Cerebellar cortex (tissue), 1 donor: ENCODE data around the gene DUSP22.
A peak's percentile ranks its signal among the peaks of the same experiment; 100 is the strongest.

Experiments
- DNase-seq: peaks from one replicate; pipeline ENCODE4 v3.0.0-alpha.2; 2015; ENCODE audit warnings: low spot score

DUSP22 gene

DNA sequence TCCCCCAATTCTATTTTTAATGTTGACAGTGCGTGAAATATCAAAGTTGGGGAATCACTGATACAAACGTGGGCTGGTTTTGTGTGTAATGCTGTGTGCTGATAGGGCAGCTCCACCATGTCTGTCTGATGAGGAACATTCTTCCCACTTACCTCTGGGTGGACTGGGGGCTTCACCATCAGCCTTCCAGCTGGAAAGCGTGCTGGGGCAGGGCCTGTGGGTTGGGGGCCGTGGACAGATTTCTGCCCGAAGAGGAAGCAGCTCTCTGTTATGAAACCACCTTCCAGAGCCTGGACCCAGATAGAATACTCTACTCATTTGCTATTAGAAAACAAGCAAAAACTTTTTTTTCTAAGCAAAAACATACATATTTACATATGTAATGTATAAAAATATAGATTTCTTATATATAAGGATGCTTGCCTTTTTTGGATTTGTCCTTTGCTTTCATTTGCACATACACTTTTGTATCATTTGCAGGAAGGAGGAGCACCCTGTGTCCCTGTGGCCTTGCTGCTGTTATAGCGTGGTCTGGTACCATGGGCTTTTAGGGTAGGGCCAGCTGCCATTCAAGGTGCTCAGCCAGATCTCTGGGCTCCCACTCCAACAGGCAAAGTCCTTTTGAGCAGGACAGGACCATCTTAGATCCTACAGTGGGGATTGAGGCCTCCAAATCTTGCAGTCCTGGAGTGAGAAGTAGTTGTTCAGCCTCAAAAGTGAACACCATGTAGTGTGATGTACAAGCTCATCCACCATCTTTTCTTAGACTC lies 48.1 kb downstream of the DUSP22 start:
- no peak for DNase-seq

GRCh38 chr6:340991-341827 lies 48.9 kb downstream of the DUSP22 start:
- DNase-seq, result no peak

- DNase-seq, result no peak
These were observed 49.9 kb downstream of the DUSP22 start for GRCh38 chr6:341914-342831.

DNA sequence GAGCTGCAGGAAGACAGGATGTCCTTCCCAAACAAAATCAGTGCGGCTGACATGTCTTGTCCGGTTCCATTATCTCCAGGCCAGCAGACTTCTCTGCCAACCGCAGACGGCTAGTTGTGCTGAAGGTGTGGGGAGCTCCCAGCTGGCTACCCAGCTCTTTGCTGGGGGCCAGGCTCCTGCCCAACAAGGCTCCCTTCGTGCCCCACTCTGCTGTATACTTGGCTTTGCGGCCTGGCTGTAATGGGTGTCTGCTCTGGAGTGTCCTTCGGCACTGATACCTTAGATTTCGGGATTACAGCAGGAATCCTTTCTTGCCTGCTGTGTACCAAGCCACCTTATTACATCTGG lies 50.5 kb downstream of the DUSP22 start:
- no peak for DNase-seq

DNA sequence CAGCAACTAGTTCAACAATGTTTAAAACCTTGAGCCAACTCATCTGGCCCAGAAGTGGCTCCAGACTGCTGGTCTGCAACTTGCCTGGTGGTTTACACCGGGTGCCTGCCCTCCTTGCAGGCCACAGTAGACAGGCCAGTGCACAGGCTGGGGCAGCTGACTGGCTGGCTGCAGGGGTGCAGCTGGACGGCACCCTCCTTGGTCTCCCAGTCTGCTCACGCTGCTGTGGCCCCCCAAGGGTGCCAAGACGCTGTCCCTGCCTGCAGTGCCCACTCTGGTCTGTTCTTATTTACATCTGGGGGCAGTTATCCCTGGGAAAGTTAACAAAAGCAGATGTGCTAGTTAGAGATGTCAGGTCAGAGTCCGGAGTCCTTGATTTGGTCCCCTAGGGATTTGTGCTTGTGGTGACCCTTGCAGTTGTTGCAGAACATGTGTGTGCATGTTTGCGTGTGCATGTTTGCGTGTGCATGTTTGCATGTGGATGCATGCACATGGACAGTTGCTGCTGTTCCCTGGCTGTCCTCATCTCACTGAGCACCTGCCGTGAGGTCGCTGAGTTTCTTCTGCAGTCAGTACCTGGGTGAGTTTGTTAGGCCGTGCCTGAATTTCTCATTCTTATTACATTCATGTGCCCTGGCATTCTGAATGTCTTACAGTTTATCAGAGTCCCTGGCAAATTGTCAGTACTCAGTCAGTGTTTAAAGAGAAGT lies 51.1 kb downstream of the DUSP22 start:
- no peak for DNase-seq

- DNase-seq, result no peak
These were observed 51.9 kb downstream of the DUSP22 start for GRCh38 chr6:343960-344815.

- no peak for DNase-seq
These were observed 52.6 kb downstream of the DUSP22 start for GRCh38 chr6:344816-345340.

- peak; percentile 49 for DNase-seq
These were observed 53.6 kb downstream of the DUSP22 start for GRCh38 chr6:345747-346385.

GRCh38 chr6:346386-347030 lies 54.2 kb downstream of the DUSP22 start:
- no peak for DNase-seq

DNA sequence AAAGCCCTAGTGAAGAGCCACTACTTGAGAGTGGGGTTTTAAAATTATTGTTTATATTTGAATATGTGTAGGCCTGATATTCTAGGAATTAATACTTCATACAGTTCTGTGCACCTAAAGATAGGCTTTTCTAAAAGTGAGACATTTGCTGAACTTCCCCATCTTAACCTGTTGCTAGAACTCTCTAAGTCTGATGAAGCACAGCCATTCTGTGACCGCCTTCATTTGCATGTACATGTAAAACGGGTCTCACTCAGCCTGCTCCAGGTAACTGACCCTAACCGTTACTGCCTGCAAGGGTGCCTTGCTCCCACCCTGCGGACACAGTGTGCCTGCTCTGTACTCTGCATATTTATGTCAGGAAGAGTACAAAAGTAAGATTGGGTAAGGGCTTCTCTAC lies 54.9 kb downstream of the DUSP22 start:
- DNase-seq, result no peak

DNA sequence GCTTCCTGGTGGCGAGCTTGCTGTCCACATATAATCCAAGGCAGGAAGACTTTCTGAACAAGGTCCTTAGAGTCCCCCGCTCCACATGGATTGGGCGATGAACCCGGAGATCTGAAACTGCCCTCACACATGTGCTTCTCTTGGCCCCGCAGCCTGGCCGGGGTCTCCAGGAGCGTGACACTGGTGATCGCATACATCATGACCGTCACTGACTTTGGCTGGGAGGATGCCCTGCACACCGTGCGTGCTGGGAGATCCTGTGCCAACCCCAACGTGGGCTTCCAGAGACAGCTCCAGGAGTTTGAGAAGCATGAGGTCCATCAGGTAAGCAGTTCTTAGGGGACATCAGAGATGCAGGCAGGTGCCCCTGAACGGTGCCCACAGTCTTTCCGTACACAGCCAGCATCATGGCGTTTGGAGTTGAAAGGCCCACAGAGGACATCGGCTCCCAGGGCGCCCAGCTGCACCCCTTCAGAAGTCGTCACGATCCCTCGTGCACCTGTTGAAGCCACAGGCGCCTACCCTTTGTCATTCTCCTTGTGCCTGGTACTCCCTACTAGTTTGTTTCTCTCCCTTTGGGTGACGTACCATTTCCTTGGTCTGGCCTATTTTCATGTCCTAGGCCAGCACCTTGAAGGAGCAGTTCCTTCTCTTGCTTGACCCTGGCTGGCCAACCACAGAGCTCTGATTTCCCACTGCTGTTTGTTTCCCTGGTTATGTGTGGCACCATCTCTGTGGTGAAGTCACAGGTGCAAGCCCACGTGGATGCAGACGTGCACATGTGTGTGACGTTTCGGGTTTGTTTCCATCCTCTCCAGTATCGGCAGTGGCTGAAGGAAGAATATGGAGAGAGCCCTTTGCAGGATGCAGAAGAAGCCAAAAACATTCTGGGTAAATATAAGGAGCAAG lies 55.9 kb downstream of the DUSP22 start:
- no peak for DNase-seq

GRCh38 chr6:348860-349396 lies 56.6 kb downstream of the DUSP22 start:
- no peak for DNase-seq

GRCh38 chr6:349491-349921 lies 57.2 kb downstream of the DUSP22 start:
- DNase-seq, result no peak

DNA sequence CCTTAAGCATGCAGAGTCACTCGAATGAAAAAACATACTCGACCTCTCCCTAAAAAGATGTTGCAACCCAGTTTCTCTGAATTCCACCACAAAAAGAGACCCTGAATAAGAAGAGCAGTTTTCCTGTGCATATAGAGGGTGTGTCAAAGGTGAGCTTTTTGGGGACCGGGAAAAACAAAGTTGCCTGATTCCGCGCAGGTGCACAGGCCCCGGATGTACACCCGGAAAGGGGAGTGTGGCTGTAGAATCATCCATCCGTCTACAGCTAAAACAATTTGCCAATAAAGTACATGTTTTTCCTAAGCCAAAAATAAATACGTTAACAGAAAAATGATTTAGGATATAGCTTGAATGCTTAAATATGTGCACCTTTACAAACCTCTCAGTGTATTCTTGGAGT lies 58.1 kb downstream of the DUSP22 start:
- no peak for DNase-seq

DNA sequence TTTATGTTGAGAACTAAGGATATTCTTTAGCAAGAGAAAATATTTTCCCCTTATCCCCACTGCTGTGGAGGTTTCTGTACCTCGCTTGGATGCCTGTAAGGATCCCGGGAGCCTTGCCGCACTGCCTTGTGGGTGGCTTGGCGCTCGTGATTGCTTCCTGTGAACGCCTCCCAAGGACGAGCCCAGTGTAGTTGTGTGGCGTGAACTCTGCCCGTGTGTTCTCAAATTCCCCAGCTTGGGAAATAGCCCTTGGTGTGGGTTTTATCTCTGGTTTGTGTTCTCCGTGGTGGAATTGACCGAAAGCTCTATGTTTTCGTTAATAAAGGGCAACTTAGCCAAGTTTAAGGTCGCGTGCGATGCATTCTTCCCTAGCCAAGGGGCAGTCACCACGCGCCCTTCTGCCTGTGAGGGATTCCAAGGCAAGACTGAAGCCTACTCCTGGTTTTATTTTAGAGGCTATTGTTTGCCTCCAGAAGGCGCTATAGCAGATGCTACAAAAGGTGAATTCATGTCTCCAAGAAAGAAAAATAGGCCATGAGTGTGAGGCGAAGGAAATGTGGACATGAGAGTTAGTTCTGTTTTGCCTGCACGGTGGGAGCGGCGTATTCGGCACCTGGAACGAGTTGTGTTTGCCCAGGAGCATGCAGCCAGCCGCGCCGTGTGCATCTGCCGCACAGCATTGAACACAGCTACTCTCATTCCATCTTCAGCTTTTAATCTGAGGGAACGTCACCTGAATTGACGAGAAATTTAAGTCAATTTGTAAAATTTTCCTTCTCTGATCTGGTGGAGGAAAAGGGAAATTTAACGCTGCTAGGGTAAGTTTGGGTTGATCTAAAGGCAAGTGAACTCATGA lies 59.0 kb downstream of the DUSP22 start:
- no peak for DNase-seq

GRCh38 chr6:351867-352289 lies 59.6 kb downstream of the DUSP22 start:
- no peak for DNase-seq

GRCh38 chr6:352474-352873 lies 60.2 kb downstream of the DUSP22 start:
- DNase-seq, result no peak
